PFSK-1 (cell line): ENCODE measurements around the gene PLEKHA3.

Source experiments
- FOXP2 ChIP-seq: optimal IDR thresholded peaks from 2 replicates; pipeline ENCODE3; 2011; ENCODE audit warnings: borderline replicate concordance, control low read depth, inconsistent platforms; ENCODE audit not compliant: insufficient read depth; ENCODE audit errors: extremely low read length, extremely low read depth
- POLR2AphosphoS5 ChIP-seq: IDR thresholded peaks from 2 replicates; pipeline ENCODE4 v1.6.1; 2012; ENCODE audit warnings: low read depth, mild to moderate bottlenecking, control low read depth, low read length, moderate library complexity
- SIN3A ChIP-seq: IDR thresholded peaks from 2 replicates; pipeline ENCODE4 v1.6.1; 2012; ENCODE audit warnings: mild to moderate bottlenecking, low read length, moderate library complexity, borderline replicate concordance; ENCODE audit not compliant: insufficient read depth
- TAF1 ChIP-seq: IDR thresholded peaks from 2 replicates; pipeline ENCODE4 v1.6.1; 2012; ENCODE audit warnings: low read length, control low read depth, borderline replicate concordance; ENCODE audit not compliant: insufficient read depth
- TF ChIP-seq, protein P1 (sequence below), 2 experiments: IDR thresholded peaks; 2 replicates each; pipeline versions ENCODE4 v1.6.1 to v1.8.0; 2011 to 2012; ENCODE audit warnings: low read depth in 2 of 2, low read length in 2 of 2, control low read depth in 1 of 2, inconsistent platforms in 1 of 2, mild to moderate bottlenecking in 1 of 2, moderate library complexity in 1 of 2; ENCODE audit not compliant: insufficient read depth in 1 of 2

PLEKHA3 gene

DNA sequence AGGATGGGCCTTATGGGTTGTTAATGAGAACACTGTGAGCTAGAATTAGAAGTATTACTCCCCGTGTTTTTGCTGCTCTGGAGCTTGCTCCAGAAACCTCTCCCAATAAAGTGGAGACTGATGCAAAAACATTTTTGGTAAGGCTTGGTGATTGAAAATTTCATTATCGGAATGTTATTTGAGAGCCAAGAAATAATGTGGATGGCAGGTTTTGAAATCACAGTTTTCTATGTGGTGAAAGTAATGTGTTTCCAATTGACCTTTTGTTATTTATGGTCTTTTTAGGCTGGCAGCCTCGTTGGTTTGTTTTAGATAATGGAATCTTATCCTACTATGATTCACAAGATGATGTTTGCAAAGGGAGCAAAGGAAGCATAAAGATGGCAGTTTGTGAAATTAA, 5.1 kb downstream of the PLEKHA3 start:
- no peak for TF ChIP-seq TAF1
- no peak for TF ChIP-seq FOXP2
- no peak for TF ChIP-seq POLR2AphosphoS5
- TF ChIP-seq SIN3A, result no peak
- TF ChIP-seq, protein P1, sequence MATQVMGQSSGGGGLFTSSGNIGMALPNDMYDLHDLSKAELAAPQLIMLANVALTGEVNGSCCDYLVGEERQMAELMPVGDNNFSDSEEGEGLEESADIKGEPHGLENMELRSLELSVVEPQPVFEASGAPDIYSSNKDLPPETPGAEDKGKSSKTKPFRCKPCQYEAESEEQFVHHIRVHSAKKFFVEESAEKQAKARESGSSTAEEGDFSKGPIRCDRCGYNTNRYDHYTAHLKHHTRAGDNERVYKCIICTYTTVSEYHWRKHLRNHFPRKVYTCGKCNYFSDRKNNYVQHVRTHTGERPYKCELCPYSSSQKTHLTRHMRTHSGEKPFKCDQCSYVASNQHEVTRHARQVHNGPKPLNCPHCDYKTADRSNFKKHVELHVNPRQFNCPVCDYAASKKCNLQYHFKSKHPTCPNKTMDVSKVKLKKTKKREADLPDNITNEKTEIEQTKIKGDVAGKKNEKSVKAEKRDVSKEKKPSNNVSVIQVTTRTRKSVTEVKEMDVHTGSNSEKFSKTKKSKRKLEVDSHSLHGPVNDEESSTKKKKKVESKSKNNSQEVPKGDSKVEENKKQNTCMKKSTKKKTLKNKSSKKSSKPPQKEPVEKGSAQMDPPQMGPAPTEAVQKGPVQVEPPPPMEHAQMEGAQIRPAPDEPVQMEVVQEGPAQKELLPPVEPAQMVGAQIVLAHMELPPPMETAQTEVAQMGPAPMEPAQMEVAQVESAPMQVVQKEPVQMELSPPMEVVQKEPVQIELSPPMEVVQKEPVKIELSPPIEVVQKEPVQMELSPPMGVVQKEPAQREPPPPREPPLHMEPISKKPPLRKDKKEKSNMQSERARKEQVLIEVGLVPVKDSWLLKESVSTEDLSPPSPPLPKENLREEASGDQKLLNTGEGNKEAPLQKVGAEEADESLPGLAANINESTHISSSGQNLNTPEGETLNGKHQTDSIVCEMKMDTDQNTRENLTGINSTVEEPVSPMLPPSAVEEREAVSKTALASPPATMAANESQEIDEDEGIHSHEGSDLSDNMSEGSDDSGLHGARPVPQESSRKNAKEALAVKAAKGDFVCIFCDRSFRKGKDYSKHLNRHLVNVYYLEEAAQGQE (IDR thresholded peaks at IDR 0.05; ENCODE audit: insufficient read depth in 1 of 2, low read depth in 2 of 2, low read length in 2 of 2), result no peak

DNA sequence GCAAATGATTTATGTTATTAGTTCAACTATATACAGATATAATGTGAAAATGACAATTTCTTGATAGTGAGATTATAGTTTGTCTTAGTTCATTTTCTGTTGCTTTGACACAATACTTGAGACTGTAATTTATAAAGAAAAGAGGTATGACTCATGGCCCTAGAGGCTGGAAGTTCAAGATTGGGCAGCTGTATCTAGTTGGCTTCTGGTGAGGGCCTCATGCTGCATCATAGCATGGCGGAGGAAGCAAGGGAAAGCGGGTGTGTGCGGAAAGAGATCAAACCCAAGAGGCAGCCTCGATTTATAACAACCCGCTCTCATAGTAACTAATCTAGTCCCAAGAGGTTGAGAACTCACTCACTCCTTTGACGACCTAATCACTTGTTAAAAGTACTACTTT, 11.4 kb downstream of the PLEKHA3 start:
- TF ChIP-seq, protein P1 (IDR thresholded peaks at IDR 0.05; ENCODE audit: insufficient read depth in 1 of 2, low read depth in 2 of 2, low read length in 2 of 2), result no peak

DNA sequence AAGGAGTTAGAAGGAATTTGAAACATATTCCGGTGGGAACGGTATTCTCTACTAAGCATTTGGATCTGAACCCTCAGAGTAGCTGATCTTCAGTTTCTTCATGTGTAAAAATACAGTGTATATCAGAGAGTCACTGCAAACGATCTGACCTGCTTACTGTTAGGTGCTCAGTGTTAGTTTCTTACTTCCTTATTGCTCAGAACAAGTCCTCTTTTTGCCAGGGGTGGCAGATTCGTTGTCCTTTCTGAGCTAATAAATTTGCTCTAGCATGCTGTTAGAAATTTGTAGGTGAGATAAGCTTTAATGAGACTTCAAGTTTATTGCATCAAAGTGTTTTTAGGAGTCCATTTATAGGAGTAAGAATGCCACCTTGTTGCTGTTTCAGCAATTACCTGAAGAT, 15.8 kb downstream of the PLEKHA3 start:
- TF ChIP-seq SIN3A (no peak), TAF1 (no peak), POLR2AphosphoS5 (no peak), FOXP2 (no peak)
- TF ChIP-seq, protein P1 (IDR thresholded peaks at IDR 0.05; ENCODE audit: insufficient read depth in 1 of 2, low read depth in 2 of 2, low read length in 2 of 2), result no peak

DNA sequence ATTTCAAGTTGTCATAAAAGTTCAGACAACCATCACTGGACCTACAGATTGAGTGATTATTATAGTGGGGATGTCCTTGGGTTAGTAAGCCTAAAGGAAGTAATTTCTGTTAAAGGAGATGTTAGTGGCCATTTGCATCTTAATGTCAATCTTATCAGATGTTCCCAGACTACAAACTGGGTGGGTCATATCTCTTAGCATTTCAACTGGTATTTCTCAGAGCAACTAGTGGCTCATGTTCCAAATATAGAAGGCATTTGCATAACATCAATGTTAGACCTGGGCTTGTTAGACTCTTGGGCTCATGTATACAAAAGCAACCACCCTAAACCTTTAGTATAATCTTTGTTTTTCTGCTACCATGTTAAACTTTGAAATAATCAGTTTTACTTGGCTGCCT, 17.9 kb downstream of the PLEKHA3 start:
- TF ChIP-seq TAF1 (no peak), POLR2AphosphoS5 (no peak), SIN3A (no peak), FOXP2 (no peak)
- TF ChIP-seq, protein P1 (IDR thresholded peaks at IDR 0.05; ENCODE audit: insufficient read depth in 1 of 2, low read depth in 2 of 2, low read length in 2 of 2), result no peak

DNA sequence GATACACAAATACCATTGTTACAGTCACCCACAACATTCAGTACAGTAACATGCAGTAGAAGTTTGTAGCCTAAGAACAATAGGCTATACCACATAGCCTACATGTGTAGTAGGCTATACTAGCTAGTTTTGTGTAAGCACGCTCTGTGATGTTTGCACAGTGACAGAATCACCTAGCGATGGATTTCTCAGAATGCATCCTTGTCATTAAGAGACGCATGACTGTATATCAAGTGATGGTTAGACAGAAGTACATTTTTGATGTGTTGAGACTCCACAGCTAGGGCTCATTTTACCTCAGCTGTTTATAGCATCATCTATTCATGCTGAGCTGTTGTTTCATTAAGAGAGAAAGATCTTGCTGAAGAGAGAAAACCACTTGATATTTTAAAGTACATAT, 19.4 kb downstream of the PLEKHA3 start:
- TF ChIP-seq SIN3A, result no peak
- TF ChIP-seq, protein P1 (IDR thresholded peaks at IDR 0.05; ENCODE audit: insufficient read depth in 1 of 2, low read depth in 2 of 2, low read length in 2 of 2), result no peak
- no peak for TF ChIP-seq TAF1
- TF ChIP-seq FOXP2, result no peak
